AG08395 (cell line): ENCODE results near the gene YWHAG.
A peak's percentile ranks its signal among the peaks of the same experiment; 100 is the strongest.
"Not testable (repeated sequence)": the region's sequence is repeated elsewhere in the genome, so short reads cannot be mapped to it uniquely, and the experiment has no call there.

ENCODE experiments used
- DNase-seq: peaks from one replicate; pipeline ENCODE4 v3.0.0; 2012; ENCODE audit warnings: mixed read lengths, low spot score

YWHAG gene

DNA sequence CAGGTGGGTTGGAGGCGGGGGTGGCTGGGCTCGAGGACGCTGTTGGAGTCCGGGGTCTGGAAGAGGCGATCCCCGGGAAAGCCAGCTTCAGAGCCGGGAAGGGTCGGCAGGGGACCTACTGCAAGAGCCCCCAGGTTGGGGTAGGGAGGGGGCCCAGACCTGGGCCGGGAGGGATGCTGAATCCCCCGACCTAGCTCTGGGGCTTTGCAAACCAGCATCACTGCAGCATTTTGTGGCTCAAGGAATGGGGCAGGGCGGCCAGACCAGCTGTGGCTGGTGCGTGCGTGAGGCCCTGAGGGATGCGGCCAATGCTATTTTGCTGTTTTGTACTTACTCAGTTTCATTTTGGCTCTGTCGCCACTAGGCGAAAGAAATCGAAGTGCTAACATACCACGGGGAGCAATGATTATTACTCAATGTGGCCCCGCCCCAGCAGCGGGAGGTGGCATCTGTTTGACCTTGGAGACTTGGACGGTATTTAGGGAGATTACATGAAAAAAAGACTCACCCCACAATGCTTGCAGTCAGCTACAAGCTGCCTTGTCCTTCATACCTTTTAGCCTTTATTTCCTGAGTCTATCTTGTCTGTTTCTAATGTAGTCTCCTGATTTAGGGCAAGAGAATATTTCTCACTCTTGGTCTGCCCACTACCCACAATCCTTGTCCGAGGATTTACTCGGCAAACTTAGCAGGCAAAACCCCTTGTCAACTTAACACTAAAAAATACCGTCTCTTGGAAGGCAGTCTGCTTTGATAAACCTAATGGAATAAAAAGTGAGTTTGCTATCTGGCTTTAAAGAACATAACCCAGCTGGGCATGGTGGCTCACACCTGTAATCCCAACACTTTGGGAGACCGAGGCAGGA lies 40.1 kb downstream of the YWHAG start:
- peak; percentile 92 for DNase-seq

DNA sequence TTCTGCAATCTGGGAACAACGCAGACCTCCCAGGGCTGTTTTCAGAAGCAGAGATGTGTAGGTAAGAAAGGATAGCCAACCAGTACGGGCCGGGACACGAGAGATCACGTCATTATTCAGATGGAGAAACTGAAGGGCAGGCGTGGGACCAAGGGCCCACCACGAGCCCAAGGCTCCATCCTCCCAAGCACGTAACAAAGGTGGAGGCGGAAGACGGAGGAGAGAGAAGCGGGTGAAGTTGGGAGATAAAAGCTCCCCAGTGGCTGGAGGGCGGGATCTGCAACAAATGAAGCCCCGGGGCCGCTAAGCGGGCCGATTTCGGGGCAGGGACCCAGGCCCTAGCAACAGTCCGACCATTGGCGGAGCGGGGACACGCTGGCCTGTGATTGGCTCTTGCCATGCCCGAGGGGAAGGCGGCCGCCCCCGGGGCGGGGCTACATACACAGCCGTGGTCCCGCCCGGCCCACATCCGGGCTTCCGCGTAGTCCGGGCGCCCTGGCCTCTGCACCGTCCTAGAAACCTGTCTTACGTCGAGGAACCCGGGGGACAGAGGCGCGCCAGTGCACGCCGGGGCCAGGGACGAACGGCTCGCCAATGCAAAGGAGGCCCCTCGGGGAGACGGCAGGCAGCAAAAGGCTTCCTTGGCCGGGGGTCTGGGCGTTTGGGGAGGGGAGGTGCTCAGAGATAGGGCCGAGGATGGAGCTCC lies 40.9 kb downstream of the YWHAG start:
- DNase-seq, result peak; percentile 99

DNA sequence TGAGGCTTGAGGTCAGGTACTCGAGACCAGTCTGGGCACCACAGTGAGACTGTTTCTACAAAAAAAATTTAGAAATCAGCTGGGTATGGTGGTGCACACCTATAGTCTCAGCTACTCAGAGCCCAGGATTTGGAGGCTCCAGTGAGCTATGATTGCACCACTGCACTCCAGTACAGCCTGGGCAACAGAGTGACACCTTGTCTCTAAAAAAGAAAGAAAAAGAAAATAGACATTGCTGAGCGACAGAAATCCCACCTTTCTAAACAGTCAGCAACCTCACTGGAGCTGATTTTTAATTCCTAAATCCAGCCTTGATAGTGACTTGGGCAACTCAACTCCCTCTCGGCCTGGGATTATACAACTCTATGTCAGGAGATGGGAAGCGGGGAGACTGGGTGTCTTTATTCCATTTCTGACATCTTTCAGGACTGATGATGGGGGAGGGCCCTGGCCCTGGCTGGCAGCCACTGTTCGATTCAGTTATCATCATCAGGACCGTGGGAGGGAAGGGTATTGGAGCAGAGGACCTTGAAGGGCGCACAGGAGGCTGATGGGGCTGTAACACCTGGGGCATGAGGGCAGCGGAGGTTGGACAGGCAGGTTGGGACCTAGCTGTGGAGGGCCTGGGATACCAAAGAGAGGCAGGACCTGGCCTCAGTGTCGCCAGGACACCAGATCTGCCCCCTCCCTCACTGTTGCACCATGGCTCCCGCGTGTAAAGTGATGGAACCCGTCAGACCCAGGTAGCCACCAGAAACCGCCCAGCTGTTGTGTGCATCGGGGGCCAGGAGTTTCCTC lies 41.6 kb downstream of the YWHAG start:
- no peak for DNase-seq

GRCh38 chr7:76315364-76315763 lies 43.4 kb downstream of the YWHAG start:
- DNase-seq, result no peak

GRCh38 chr7:76314740-76315139 lies 44.1 kb downstream of the YWHAG start:
- not testable (repeated sequence) for DNase-seq

DNA sequence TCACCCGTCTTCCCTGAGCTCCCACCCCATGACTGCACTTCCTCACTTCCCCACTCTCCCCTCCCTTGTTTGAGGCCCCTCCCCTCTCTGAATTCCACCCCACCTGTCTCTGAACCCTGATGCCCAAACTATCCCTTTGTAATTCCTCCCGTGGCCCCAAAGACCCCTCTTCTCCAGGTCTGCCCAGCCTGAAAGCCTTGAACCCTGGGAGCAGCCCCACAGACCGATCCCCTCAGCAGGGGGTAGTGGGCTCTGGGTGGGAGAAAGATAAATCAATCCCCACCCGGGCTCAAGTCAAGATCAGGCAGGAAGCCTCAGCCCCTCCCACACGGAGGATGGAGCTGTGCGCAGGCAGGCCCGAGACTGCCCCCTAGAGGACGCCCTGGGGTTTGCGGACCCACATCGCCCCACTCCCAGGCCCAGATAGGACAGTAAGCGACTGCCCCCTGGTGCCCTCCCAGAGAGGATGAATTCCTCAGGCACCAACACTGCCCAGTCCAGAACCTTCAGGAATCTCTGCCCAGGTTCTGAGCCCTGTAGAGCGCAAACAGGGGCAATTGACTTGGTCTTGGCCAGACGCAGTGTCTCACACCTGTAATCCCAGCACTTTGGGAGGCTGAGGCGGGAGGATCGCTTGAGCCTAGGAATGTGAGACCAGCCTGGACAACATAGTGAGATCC lies 44.6 kb downstream of the YWHAG start:
- peak; percentile 94 for DNase-seq

DNA sequence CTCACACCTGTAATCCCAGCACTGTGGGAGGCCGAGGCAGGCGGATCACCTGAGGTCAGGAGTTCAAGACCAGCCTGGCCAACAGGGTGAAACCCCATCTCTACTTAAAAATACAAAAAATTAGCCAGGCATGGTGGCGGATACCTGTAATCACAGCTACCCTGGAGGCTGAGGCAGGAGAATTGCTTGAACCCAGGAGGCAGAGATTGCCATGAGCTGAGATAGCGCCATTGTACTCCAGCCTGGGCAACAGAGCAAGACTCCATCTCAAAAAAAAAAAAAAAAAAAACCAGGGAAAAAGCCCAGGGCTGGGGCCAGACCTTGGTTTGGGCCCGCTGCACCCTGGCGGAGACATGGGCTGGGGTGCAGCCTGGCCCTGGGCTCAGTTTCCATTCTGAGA lies 47.0 kb downstream of the YWHAG start:
- not testable (repeated sequence) for DNase-seq

DNA sequence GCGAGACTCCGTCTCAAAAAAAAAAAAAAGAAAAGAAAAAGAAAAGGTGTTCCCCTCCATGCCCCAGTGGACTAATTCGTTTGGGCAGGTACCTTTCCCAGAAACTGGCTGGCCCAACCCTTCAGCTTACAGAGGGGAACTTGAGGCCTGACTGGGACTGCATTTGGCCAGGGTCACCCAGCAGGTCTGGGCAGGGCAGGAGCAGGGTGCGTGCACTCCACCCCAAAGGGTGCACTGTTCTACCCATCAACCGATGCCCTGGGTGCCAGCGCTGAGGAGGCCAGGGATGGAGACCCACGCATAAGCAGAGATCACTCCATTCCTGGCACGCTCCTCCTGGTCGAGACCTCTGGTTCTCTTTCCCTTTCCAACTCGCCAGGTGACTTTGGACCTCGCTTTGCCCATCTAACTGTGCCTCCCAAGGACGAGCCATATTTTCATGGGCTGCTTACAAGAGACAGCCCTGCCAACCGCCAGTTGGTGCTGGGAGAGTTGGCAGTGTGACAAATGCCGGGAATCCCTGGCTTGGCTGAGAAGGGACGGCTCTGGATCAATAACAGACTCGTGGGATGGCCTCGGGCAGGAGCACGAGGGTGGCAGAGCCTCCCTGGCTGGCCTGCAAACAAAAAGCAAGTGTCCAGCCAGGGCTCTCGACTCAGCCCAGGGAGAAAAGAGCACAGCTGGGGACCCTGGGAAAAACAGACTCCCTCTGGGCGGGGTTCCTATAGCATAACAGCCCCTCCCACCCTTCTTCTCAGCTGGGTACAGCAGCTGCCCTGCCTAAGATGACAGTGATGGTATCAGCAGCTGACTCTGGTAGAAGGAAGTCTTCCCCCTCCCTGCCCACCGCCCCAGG lies 48.5 kb downstream of the YWHAG start:
- DNase-seq, result no peak

- DNase-seq, result not testable (repeated sequence)
These were observed 49.3 kb downstream of the YWHAG start for GRCh38 chr7:76309341-76310101.

GRCh38 chr7:76308874-76309273 lies 49.9 kb downstream of the YWHAG start:
- not testable (repeated sequence) for DNase-seq

- no peak for DNase-seq
These were observed 53.9 kb downstream of the YWHAG start for GRCh38 chr7:76304888-76305375.

GRCh38 chr7:76303202-76304147 lies 55.3 kb downstream of the YWHAG start:
- DNase-seq, result peak; percentile 94

- peak; percentile 94 for DNase-seq
These were observed 56.2 kb downstream of the YWHAG start, which contains the start of gene HSPB1 for GRCh38 chr7:76302347-76303201. HSPB1 (plus strand) TSS chr7:76302673; CDS start chr7:76302713, 40 bp downstream.

DNA sequence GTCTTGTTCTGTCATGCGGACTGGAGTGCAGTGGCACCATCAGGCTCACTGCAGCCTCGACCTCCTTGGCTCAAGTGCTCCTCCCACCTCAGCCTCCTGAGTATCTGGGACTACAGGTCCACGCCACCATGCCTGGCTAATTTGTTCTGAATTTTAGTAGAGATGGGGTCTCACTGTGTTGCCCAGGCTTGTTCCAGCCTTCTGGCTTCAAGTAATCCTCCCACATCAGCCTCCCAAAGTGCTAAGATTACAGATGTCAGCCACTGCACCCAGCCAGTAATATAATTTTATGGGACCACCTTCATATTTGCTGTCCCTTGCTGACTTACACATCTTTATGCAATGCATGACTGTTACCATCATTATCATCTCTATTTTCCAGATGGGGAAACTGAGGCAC lies 57.8 kb downstream of the YWHAG start:
- DNase-seq, result no peak

- DNase-seq, result no peak
These were observed 58.5 kb downstream of the YWHAG start for GRCh38 chr7:76300166-76300731.

DNA sequence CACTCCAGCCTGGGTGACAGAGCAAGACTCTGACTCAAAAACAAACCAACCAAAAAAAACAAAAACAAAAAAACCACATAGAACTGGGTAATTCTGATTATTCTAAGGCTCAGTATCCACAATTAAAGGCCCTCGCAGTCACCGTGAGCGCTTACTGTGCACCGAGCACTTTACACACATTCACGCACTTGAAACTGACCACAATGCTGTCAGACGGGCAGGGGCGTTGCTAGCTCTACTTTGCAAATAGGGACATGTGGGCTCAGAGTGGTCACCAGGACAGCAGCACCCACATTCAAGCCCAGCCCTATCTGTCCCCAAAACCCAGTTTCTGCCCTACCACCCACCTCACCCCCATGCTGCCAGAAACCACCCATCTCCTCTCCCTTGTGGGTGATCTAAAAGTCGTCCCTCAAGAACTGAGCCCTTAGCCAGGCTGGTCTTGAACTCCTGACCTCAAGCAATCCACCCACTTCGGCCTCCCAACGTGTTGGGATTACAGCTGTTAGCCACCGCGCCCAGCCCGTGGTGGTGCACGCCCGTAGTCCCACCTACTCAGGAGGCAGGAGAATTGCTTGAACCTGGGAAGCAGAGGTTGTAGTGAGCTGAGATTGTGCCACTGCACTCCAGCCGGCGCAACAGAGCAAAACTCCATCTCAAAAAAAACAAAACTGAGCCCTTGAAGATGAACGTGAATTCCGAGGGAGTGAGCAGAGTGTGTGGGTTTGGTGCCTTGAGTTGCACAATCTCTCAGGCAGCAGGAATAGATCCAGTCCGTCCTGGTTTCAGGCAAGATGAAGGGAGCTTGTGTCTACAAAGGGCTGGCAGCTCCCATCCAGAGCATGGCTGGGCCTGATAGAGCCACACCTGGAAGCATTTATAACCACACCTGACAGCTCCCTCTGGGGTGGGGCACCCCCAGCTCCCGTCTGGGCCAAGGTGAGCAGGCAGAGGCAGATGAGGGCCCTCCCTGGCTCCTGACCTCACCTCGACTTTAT lies 61.7 kb downstream of the YWHAG start:
- DNase-seq, result peak; percentile 65
